Eye (tissue), 1 donor: ENCODE measurements around the gene NMNAT3.
A peak's percentile ranks its signal among the peaks of the same experiment; 100 is the strongest.

Experiments used
- DNase-seq: peaks from one replicate; pipeline ENCODE4 v3.0.0-alpha.2; 2015

Gene NMNAT3

GRCh38 chr3:139577909-139578308, 99.9 kb downstream of the NMNAT3 start:
- DNase-seq: no peak

DNA sequence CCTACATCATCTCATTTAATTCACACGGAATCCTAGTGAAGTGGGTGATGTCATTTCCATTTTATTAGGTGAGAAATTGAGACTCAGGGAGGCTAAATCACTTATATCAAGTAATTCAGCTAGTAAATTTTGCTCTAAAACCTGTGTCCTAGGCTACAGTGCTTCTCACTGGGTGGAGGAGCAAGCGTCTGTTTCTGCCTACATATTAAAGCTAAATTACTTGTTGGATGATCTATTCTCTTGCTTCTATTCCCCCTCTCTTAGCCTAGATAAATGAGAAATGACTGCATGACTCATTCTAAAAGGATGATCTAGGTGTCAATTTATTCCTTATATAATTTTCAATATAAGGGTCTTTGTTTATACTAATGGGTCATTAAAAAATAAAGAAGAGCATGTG, 100.4 kb downstream of the NMNAT3 start:
- DNase-seq: no peak

GRCh38 chr3:139574026-139574947, 103.5 kb downstream of the NMNAT3 start:
- DNase-seq: no peak

DNA sequence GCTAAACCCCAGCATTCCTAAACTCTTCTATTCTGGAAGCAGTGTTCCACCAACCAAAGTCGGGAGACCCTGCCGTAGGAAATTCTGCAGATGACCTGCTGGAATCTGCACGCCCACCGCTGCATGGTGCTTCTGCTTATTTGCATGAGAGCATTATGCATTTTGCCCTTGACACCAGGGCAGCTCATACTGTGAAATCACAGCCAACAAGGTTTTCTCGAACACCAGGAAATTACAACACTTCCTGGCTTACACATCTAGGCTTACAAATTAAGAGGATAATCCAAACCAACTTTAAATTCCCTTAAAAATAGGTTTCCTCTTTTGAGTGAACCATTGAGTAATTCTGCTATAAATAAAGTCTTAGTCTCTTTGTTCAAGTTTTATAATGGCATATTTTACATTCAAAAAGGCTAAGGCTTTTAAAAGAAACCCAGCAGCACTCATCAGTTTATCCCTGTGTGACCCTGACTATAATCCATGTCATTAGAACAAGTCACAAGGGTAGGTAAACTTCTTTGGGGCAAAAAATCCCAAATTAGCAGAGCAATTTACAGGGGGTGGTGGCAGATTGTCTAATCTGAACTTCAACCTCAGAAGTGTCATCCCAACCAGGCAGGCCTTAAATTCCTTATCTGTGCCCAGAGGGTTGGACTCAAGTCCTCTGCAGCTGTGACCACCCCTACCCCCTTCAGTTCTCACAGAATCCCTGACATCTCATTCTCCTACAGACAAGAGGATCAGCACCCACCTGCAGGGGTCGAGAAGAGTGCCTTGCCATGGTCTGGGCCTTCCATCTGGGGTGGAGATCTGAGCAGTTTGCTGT, 104.7 kb downstream of the NMNAT3 start:
- no peak for DNase-seq

GRCh38 chr3:139571711-139572110, 106.1 kb downstream of the NMNAT3 start:
- no peak for DNase-seq

GRCh38 chr3:139564294-139564861, 113.4 kb downstream of the NMNAT3 start:
- peak; percentile 56 for DNase-seq

GRCh38 chr3:139561959-139562676, 115.7 kb downstream of the NMNAT3 start:
- DNase-seq: peak; percentile 72

DNA sequence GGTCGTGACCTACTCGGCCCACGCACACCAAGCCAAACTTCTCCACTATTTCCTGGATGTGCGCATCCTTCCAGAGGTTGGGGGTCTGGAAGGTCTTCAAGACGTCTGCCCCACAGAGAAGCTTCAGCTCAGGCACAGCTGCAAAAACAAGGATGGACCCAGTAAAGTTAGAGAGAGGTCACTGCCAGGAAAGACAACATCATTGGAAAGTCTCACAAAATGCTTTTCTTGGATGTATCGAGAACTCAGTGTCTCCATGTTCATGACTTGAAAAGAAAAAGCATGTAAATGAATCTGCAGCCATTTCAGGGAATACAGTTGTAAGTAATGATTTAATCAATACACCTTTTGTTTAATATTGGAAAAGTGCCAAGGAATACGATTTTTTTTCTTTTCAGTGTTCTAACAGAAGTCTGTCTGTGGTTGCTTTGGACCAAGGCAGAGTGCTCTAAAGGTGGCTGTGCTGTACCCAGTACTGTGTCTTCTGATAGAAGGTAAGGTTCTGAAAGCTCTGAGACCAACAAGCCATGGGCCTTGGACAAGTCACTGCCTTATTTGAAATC, 116.4 kb downstream of the NMNAT3 start:
- peak; percentile 37 for DNase-seq

DNA sequence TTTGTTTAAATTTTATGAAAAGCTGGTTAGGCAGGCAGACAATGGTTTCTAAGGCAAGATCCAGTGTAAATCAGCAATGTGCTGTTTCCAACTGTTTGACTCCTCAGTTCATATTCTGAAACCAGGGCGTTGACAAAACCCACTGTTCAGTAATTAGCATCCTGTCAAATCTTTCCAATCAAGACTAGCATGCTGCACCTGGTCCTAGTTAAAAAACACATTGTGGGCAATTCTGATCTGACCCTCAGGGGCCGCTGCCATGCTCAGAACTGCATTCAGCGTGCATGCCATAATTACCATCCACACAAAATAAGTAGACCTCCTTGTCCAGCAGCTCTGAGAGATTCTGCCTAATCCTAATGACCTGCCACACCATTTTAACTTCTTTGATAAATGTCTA, 117.4 kb downstream of the NMNAT3 start:
- DNase-seq: peak; percentile 81

- DNase-seq: peak; percentile 90
Measured at GRCh38 chr3:139559541-139559940, 118.2 kb downstream of the NMNAT3 start.

DNA sequence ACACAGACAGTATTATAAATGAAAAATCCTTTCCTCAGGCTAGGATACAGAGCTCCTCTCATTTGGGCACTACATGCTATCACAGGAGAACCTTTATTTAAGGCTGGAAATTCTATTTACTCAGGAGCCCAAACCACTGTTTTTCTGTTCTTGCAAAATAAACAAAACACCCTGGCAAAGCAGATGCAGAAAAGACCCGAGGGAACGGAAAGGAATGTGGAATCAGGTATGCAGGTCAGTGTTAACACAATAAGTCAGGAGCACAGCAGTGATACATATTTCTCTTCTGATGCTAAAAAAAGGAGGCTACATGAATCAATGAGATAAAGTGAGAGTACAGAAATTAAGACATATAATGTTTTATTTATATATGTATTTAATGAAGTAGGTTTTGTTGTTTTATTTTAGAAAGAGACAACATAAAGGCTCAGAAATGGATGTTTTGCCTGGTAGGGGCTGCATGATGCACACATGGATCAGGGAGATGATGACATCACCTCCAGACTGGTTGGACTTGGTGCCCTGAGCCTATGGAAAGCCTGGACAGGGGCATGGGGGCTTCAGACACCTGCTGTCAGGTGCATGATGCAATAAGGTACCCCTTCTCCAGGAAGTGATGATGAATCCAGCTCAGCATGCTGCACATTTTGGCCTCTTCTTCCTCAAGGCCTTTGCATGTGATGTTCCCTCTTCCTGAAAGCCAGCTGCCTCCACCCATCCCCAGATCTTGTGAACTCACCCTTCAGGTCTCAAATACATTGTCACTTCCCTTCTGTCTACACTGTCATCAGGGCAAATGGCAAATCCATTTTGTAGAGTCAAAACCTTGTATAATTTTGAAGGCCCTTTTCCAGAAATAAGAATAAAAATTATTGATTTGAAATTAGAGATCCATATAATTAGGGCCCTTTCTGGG, 119.2 kb downstream of the NMNAT3 start:
- no peak for DNase-seq

- no peak for DNase-seq
Measured at GRCh38 chr3:139557041-139557440, 120.7 kb downstream of the NMNAT3 start.

GRCh38 chr3:139555249-139555648, 122.5 kb downstream of the NMNAT3 start:
- no peak for DNase-seq

- no peak for DNase-seq
Measured at GRCh38 chr3:139554628-139555027, 123.1 kb downstream of the NMNAT3 start.

- DNase-seq: no peak
Measured at GRCh38 chr3:139552632-139553365, 125.0 kb downstream of the NMNAT3 start.

DNA sequence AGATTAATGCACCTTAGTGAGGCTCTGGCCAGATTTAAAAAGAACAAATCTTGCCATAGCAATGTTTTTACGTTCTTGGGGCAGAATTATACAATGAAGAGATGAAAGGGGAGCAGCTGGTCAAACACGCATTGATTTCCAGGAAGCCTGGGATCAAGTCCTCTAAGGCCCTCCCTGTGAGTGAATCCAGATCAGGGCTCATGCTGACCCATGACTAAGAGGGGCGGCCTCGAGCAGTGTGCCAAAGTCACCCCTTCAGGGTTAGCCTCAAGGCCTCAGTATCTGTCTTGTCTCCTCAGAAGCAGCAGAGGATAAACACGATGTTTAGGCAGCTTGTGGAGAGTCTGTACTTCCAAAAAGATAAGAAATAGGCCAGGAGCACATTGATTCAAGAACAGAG, 129.0 kb downstream of the NMNAT3 start:
- DNase-seq: no peak

DNA sequence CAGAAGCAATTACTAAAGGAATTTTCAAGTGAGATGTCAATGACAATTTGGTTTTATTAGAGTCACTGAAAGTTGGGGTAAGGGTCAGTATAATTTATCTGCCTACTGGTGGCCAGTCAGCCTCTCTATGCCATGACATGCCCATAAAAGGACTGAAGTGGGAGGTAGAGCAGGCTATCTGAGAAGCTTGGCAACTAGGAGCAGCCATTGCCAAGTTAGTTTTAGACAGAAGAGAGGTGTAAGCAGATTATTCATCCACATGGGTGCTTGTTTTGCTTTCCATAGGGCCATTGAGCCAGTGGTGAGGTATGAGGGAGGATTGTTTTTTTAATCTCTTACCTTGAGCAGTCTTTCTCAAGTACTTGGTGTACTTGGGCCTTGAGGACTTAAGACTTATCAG, 130.1 kb downstream of the NMNAT3 start:
- DNase-seq: no peak

DNA sequence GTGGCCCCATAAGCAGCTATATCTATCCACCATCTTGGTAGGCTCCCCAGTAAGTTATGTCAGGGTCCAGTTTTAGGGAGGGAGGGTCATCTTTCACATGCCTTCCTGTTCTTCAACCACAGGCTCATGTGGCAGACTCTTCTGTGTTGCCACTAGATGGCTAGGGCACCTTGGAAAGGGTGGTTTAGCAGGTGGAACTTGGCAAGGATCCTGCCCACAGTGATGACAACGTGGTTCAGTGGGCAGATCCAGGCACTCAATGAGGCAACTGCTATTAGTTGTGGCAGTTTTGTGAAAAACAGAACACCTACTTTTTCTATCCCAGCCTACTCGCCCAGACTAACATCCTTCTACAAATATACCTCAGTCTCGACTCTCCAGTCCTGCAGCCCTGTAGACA, 131.0 kb downstream of the NMNAT3 start:
- no peak for DNase-seq

- no peak for DNase-seq
Measured at GRCh38 chr3:139541532-139542288, 136.1 kb downstream of the NMNAT3 start.
